GM12874 (cell line): ENCODE measurements around the gene ZNF639.

Experiments used
- TF ChIP-seq, protein P1 (sequence below): IDR thresholded peaks from 2 replicates; pipeline ENCODE4 v1.5.1; 2011; ENCODE audit warnings: low read depth, mild to moderate bottlenecking, control low read depth, low read length, moderate library complexity; ENCODE audit not compliant: insufficient read depth

The ZNF639 gene

DNA sequence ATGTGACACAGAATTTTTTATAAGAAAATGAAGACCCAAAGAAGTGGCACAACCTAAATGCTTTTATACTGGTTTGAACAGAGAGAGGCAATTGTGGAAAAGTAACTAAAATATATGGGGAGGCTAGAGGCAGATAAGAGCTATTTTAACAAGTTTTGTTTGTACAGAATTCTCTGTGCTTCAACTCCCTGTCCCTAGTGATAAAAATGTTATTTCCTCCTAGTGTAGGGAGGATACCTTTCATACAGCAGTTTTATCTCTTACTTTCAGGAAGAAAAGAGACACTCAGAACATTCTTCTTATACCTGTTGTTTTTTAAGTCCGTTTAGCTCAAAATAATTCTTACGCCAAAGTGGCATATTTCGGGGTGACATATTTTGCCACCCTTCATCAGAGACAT is 21.2 kb upstream of the ZNF639 start:
- TF ChIP-seq, protein P1, sequence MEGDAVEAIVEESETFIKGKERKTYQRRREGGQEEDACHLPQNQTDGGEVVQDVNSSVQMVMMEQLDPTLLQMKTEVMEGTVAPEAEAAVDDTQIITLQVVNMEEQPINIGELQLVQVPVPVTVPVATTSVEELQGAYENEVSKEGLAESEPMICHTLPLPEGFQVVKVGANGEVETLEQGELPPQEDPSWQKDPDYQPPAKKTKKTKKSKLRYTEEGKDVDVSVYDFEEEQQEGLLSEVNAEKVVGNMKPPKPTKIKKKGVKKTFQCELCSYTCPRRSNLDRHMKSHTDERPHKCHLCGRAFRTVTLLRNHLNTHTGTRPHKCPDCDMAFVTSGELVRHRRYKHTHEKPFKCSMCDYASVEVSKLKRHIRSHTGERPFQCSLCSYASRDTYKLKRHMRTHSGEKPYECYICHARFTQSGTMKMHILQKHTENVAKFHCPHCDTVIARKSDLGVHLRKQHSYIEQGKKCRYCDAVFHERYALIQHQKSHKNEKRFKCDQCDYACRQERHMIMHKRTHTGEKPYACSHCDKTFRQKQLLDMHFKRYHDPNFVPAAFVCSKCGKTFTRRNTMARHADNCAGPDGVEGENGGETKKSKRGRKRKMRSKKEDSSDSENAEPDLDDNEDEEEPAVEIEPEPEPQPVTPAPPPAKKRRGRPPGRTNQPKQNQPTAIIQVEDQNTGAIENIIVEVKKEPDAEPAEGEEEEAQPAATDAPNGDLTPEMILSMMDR = no peak

DNA sequence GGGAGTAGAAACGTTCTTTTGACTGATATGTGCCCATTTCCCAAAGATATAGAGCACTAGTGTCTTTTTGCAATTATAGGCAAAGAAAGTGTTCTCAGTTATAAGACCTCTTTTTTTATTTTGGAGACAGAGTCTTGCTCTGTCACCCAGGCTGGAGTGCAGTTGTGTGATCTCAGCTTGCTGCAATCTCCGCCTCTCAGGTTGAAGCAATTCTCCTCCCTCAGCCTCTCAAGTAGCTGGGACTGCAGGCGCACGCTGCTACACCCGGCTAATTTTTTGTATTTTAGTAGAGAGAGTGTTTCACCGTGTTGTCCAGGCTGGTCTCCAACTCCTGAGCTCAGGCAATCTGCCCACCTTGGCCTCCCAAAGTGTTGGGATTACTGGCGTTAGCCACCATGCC is 20.7 kb upstream of the ZNF639 start:
- TF ChIP-seq, protein P1 = no peak

DNA sequence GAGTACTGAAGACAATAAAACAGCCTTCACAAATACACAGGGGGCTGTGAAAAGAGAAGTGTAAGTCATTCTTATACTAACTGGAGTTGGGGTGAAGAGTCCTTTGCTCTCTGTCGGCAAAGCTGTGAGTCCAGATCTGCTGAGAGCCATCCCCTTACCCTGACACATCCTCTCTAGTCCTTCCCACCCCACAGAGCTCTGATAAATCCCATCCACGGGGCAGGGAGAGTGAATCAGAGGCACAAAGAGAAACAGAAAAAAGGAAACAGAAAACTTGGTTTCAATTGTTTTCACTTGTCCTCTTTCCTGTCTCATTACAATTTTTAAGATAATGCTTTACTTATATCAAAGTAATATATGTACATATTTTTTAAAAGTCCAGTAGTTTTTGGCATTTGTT is 18.2 kb upstream of the ZNF639 start:
- TF ChIP-seq, protein P1 = no peak

DNA sequence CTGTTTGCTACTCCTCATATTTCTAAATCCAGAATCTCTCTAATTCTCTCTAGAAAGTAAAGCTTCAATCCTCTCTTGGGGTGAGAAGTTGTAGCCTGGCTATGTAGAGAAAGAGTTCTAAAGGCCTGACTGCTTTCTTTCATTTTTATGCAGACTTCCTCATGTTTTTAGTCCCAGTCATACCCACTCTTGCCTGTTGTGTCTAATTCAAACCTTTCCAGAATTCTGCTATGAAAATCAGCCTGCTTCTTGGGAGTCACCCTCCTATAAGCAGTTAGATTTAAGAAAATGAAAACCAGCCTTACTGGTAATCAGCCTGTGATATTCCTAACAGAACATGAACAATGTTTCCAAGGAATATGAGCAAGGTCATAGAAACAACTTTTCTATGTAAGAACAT is 14.8 kb upstream of the ZNF639 start:
- TF ChIP-seq, protein P1 = no peak

DNA sequence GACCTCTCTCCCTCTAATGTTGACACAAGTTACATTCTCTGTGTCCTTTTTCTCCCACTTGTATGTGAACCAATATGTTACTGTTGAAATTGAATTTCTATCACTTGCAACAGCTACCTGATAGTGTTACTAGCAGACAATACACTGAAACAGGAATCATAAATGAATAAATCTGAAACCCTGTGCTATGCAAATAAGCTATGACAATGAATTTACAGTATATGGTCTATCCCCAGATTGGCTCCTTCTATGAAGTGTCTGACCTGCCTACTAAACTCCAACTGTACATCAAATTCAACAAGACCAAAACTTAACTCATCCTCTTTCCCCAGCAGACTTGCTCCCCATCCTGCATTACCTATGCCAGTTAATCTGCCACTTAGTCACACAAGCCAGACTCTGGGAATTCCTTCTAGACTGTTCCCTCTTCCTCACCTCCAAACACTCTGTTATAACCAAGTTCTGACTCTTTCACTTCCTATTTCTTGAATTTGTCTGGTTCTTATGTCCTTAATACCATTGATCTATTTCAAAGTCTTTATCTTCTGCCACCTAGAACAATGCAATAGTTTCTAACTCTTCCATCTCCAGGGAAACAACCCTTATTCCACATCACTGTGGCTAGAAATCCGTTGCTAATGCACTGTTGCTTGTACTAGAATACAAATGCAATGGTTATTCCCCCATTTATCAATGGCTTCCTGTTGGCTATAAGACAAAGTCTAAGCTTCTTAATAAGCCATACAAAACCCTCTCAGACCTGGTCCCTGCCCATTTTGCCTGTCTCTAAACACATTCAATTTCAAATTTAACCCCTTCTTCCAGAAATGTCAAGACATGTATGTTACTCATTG is 13.4 kb upstream of the ZNF639 start:
- TF ChIP-seq, protein P1 = no peak

DNA sequence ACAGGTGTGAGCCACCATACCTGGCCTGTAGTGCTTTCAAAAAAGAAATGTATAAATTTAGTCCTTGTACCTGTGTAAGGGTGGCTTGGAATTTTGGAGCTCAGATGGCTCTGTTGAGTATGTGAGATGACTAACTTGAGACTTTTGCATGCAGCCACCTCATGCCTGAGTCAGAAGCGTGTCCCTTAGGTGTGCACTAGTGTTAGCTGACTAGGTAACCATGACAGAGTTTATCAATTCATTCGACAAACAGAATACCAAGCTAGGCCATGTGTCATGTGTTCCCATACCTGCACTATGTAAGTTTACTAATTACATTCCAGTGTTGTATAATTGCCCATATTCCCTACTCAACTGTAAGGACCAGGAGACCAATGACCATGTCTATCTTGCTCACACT is 4.0 kb upstream of the ZNF639 start:
- TF ChIP-seq, protein P1 = no peak

DNA sequence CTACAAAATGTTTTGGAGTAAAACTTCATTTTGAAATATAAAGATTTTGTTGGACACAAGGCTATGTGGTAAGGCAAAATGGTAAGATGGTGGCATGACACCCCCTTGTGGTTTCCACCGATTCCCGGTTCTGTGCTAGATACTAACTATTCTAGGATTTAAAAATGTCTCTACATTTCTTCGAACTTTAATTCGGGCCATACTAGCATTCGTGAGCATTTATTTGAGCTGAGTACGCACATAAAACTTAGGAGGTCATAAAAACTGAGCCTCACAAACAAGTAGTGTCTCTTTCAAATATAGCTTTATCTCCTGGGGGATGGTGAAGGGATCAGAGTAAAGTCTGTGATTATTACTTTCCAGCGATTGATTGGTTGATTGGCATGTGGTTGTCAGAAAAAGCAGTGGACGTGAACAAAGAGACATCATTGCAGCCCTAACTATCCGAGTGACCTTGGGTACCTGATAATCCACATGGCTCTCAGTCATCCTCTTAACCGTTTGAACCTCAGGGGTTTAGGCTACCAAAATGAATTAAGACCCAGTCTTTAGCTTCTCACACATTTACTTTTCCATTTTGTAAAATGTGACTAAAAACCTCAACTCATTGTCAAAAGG is 1.1 kb upstream of the ZNF639 start:
- TF ChIP-seq, protein P1 = peak; percentile 22; the same call in 1 of the 2 replicates
